ENCODE measurements around the gene COL6A3.

COL6A3 gene

DNA sequence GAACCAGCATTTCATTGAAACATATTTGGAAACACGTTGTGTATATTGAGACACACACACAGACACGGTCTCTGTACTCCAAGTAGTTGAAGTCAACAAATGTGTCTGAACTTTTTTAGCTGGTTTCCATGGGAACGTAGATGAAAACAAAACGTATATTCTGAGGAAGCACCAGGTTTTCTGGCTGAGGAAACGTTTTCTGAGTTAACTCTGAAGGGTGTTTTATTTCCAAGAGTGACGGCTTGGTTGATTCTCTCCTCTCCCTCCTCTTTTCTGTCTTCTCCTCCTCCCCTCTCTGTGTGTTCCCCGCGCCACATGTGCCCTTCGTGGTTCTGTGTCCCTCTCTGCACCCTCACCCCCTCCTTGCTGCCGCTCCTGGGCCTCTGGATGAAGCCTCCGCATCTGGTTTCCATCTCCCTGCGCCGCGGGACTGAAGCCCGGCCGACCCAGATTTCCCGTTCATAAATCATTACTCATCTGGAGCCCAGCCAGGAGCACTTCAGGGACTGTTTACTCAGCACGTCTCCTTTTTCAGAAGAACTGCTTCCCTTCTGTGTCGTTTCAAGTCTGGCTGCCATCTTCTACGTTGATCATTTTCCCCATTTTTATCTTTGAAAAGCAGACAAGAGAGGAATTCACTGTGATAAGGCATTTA lies 122.7 kb downstream of the COL6A3 start:
- peaks cover 4 to 8% of the 10 kb centered on the region in 2 donors for H3K4me1 ChIP-seq (ENCODE audit: control insufficient read depth in 2 of 2, insufficient read depth in 2 of 2, low read length in 2 of 2)
- no peak overlapping the region for H3K9ac ChIP-seq (ENCODE audit: low read depth in 1 of 2, low read length in 2 of 2)
- H3K4me3 ChIP-seq (ENCODE audit: low read length in 2 of 2), result peak overlapping the region in 1 of 2 donors; percentile 38
- H3K9me3 ChIP-seq (ENCODE audit: control insufficient read depth in 2 of 2, low read length in 2 of 2), result no peaks in the 10 kb centered on the region
- no peaks in the 10 kb centered on the region for H3K36me3 ChIP-seq (ENCODE audit: control insufficient read depth in 2 of 2, insufficient read depth in 2 of 2, low read length in 2 of 2)
- H3K27ac ChIP-seq (ENCODE audit: low read depth in 2 of 2, low read length in 2 of 2), result peak overlapping the region; percentile 38 to 53
- H3K27me3 ChIP-seq (ENCODE audit: control insufficient read depth in 2 of 2, insufficient read depth in 2 of 2, low read length in 2 of 2), result peaks cover 0 to 4% of the 10 kb centered on the region in 2 donors

GRCh38 chr2:237290261-237290660 lies 123.7 kb downstream of the COL6A3 start:
- H3K9ac ChIP-seq (ENCODE audit: low read depth in 1 of 2, low read length in 2 of 2), result no peak overlapping the region

GRCh38 chr2:237289139-237289538 lies 124.8 kb downstream of the COL6A3 start:
- H3K36me3 ChIP-seq (ENCODE audit: control insufficient read depth in 2 of 2, insufficient read depth in 2 of 2, low read length in 2 of 2), result no peaks in the 10 kb centered on the region
- no peak overlapping the region for H3K27ac ChIP-seq (ENCODE audit: low read depth in 2 of 2, low read length in 2 of 2)
- no peaks in the 10 kb centered on the region for H3K9me3 ChIP-seq (ENCODE audit: control insufficient read depth in 2 of 2, low read length in 2 of 2)
- H3K9ac ChIP-seq (ENCODE audit: low read depth in 1 of 2, low read length in 2 of 2), result no peak overlapping the region
- H3K27me3 ChIP-seq (ENCODE audit: control insufficient read depth in 2 of 2, insufficient read depth in 2 of 2, low read length in 2 of 2), result peaks cover 0 to 4% of the 10 kb centered on the region in 2 donors
- H3K4me1 ChIP-seq (ENCODE audit: control insufficient read depth in 2 of 2, insufficient read depth in 2 of 2, low read length in 2 of 2), result peaks cover 4 to 8% of the 10 kb centered on the region in 2 donors
- no peak overlapping the region for H3K4me3 ChIP-seq (ENCODE audit: low read length in 2 of 2)

More at GRCh38 chr2:237290261-237290660, 123.7 kb downstream of the COL6A3 start:
- Histone ChIP-seq H3K36me3 (ENCODE audit: control insufficient read depth in 2 of 2, insufficient read depth in 2 of 2, low read length in 2 of 2) (no peaks in the 10 kb centered on the region), H3K4me3 (ENCODE audit: low read length in 2 of 2) (no peak overlapping the region), H3K9me3 (ENCODE audit: control insufficient read depth in 2 of 2, low read length in 2 of 2) (no peaks in the 10 kb centered on the region), H3K4me1 (ENCODE audit: control insufficient read depth in 2 of 2, insufficient read depth in 2 of 2, low read length in 2 of 2) (peaks cover 4 to 8% of the 10 kb centered on the region in 2 donors), H3K27ac (ENCODE audit: low read depth in 2 of 2, low read length in 2 of 2) (peak overlapping the region in 1 of 2 donors; percentile 38), H3K27me3 (ENCODE audit: control insufficient read depth in 2 of 2, insufficient read depth in 2 of 2, low read length in 2 of 2) (peaks cover 0 to 4% of the 10 kb centered on the region in 2 donors)

- Histone ChIP-seq H3K4me1 (ENCODE audit: control insufficient read depth in 2 of 2, insufficient read depth in 2 of 2, low read length in 2 of 2) (peaks cover 4 to 8% of the 10 kb centered on the region in 2 donors), H3K27ac (ENCODE audit: low read depth in 2 of 2, low read length in 2 of 2) (no peak overlapping the region), H3K4me3 (ENCODE audit: low read length in 2 of 2) (no peak overlapping the region), H3K9me3 (ENCODE audit: control insufficient read depth in 2 of 2, low read length in 2 of 2) (no peaks in the 10 kb centered on the region), H3K27me3 (ENCODE audit: control insufficient read depth in 2 of 2, insufficient read depth in 2 of 2, low read length in 2 of 2) (peaks cover 0 to 4% of the 10 kb centered on the region in 2 donors), H3K9ac (ENCODE audit: low read depth in 1 of 2, low read length in 2 of 2) (no peak overlapping the region), H3K36me3 (ENCODE audit: control insufficient read depth in 2 of 2, insufficient read depth in 2 of 2, low read length in 2 of 2) (no peaks in the 10 kb centered on the region)
Measured at GRCh38 chr2:237287872-237288271, 126.1 kb downstream of the COL6A3 start.

DNA sequence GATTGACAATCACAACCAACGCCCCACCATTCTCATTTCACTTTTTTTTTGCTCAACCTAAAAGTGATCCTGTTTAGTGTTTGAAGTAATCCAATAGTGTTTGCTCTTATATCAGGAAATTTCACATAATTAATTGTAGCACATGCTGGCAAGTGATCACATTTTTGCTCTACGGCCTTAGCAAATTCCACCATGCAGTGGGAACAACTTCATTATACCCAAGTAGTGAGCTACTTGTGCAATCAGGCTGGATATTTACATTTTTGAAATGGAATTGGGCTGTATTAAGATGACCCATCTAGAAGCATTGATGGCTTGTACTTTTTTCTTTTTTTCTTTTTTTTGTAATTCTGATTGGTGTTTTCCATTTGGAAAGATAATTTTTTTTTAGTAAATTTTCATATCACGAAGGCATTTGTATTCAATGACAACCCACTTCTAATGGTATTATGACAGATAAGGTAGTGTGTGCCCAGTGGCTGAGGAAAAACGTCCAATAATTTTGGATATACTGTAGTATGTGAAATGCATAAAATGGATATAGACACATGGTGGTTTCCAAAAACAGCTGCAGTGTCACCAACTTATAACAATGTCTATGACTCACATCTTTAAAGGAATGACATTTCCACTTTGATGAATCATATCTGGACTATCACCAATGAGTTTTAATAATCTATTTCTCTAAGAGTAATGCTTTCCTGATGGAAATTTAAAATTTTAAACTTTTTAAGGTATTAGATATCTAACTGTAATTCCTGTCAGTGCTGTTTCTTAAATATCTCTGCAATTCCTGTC lies 130.6 kb downstream of the COL6A3 start:
- no peaks in the 10 kb centered on the region for H3K9me3 ChIP-seq (ENCODE audit: control insufficient read depth in 2 of 2, low read length in 2 of 2)
- H3K27me3 ChIP-seq (ENCODE audit: control insufficient read depth in 2 of 2, insufficient read depth in 2 of 2, low read length in 2 of 2), result no peaks in the 10 kb centered on the region
- no peaks in the 10 kb centered on the region for H3K4me1 ChIP-seq (ENCODE audit: control insufficient read depth in 2 of 2, insufficient read depth in 2 of 2, low read length in 2 of 2)
- no peak overlapping the region for H3K27ac ChIP-seq (ENCODE audit: low read depth in 2 of 2, low read length in 2 of 2)
- H3K4me3 ChIP-seq (ENCODE audit: low read length in 2 of 2), result no peak overlapping the region
- H3K36me3 ChIP-seq (ENCODE audit: control insufficient read depth in 2 of 2, insufficient read depth in 2 of 2, low read length in 2 of 2), result no peaks in the 10 kb centered on the region
- no peak overlapping the region for H3K9ac ChIP-seq (ENCODE audit: low read depth in 1 of 2, low read length in 2 of 2)

GRCh38 chr2:237282568-237283128 lies 131.3 kb downstream of the COL6A3 start:
- Histone ChIP-seq H3K36me3 (ENCODE audit: control insufficient read depth in 2 of 2, insufficient read depth in 2 of 2, low read length in 2 of 2) (no peaks in the 10 kb centered on the region), H3K9ac (ENCODE audit: low read depth in 1 of 2, low read length in 2 of 2) (no peak overlapping the region), H3K4me3 (ENCODE audit: low read length in 2 of 2) (no peak overlapping the region), H3K9me3 (ENCODE audit: control insufficient read depth in 2 of 2, low read length in 2 of 2) (no peaks in the 10 kb centered on the region), H3K27me3 (ENCODE audit: control insufficient read depth in 2 of 2, insufficient read depth in 2 of 2, low read length in 2 of 2) (no peaks in the 10 kb centered on the region), H3K4me1 (ENCODE audit: control insufficient read depth in 2 of 2, insufficient read depth in 2 of 2, low read length in 2 of 2) (no peaks in the 10 kb centered on the region), H3K27ac (ENCODE audit: low read depth in 2 of 2, low read length in 2 of 2) (peak overlapping the region in 1 of 2 donors; percentile 17)

- H3K27ac ChIP-seq (ENCODE audit: low read depth in 2 of 2, low read length in 2 of 2), result peak overlapping the region in 1 of 2 donors; percentile 46
Measured at GRCh38 chr2:237281836-237282306, 132.1 kb downstream of the COL6A3 start.

DNA sequence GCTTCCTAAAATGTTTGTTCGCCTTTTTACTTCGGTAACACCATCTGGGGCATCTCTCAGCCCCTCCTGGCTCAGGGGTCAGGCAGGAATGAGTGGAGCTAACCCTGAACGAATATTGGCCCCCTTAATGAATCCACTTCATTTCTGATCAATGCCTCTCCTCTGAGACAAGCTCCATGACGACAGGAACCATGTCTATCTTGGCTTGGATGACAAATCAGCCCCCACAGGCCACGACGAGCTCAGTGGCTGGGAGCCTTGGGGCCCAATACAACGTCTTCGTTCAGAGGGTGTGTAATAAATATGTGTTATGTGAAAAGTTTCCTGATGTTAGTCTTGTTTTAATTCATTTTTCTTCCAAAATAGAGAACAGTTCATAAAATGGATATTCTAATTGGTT lies 133.0 kb downstream of the COL6A3 start:
- H3K27me3 ChIP-seq (ENCODE audit: control insufficient read depth in 2 of 2, insufficient read depth in 2 of 2, low read length in 2 of 2), result no peaks in the 10 kb centered on the region
- H3K9ac ChIP-seq (ENCODE audit: low read depth in 1 of 2, low read length in 2 of 2), result no peak overlapping the region
- no peaks in the 10 kb centered on the region for H3K4me1 ChIP-seq (ENCODE audit: control insufficient read depth in 2 of 2, insufficient read depth in 2 of 2, low read length in 2 of 2)
- H3K36me3 ChIP-seq (ENCODE audit: control insufficient read depth in 2 of 2, insufficient read depth in 2 of 2, low read length in 2 of 2), result no peaks in the 10 kb centered on the region
- H3K9me3 ChIP-seq (ENCODE audit: control insufficient read depth in 2 of 2, low read length in 2 of 2), result no peaks in the 10 kb centered on the region
- no peak overlapping the region for H3K4me3 ChIP-seq (ENCODE audit: low read length in 2 of 2)
- peak overlapping the region in 1 of 2 donors; percentile 25 for H3K27ac ChIP-seq (ENCODE audit: low read depth in 2 of 2, low read length in 2 of 2)

More at GRCh38 chr2:237281836-237282306, 132.1 kb downstream of the COL6A3 start:
- Histone ChIP-seq H3K27me3 (ENCODE audit: control insufficient read depth in 2 of 2, insufficient read depth in 2 of 2, low read length in 2 of 2) (no peaks in the 10 kb centered on the region), H3K9ac (ENCODE audit: low read depth in 1 of 2, low read length in 2 of 2) (no peak overlapping the region), H3K4me1 (ENCODE audit: control insufficient read depth in 2 of 2, insufficient read depth in 2 of 2, low read length in 2 of 2) (no peaks in the 10 kb centered on the region), H3K4me3 (ENCODE audit: low read length in 2 of 2) (no peak overlapping the region), H3K9me3 (ENCODE audit: control insufficient read depth in 2 of 2, low read length in 2 of 2) (no peaks in the 10 kb centered on the region), H3K36me3 (ENCODE audit: control insufficient read depth in 2 of 2, insufficient read depth in 2 of 2, low read length in 2 of 2) (no peaks in the 10 kb centered on the region)

DNA sequence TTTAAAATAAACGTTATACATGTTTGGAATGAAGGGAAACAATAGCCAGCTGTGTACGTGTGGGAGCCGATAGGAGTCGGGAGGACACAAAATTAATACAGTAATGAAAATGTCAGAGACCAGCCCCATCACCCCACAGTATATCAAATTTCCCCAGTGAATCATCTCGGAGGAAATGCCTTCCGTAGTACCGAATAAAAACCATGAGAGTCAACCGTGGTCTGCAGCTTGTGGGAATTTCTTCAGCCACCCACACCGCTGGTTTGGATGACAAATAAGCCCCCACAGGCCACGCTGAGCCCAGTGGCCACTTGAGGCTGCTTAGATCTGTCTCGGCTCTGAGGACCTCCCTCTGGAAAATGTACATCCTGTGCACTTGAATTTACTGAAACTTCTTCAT lies 133.7 kb downstream of the COL6A3 start:
- Histone ChIP-seq H3K4me3 (ENCODE audit: low read length in 2 of 2) (no peak overlapping the region), H3K36me3 (ENCODE audit: control insufficient read depth in 2 of 2, insufficient read depth in 2 of 2, low read length in 2 of 2) (no peaks in the 10 kb centered on the region), H3K9ac (ENCODE audit: low read depth in 1 of 2, low read length in 2 of 2) (no peak overlapping the region), H3K27me3 (ENCODE audit: control insufficient read depth in 2 of 2, insufficient read depth in 2 of 2, low read length in 2 of 2) (no peaks in the 10 kb centered on the region), H3K9me3 (ENCODE audit: control insufficient read depth in 2 of 2, low read length in 2 of 2) (no peaks in the 10 kb centered on the region), H3K27ac (ENCODE audit: low read depth in 2 of 2, low read length in 2 of 2) (peak overlapping the region; percentile 25 to 38), H3K4me1 (ENCODE audit: control insufficient read depth in 2 of 2, insufficient read depth in 2 of 2, low read length in 2 of 2) (no peaks in the 10 kb centered on the region)

All from mucosa of rectum (tissue), 2 donors.